ENCODE measurements around the gene SWAP70. TPM values are rescaled to one million over a fixed set of nuclear protein-coding genes. Genes with fewer than 3 reads are reported as not detected.

Gene SWAP70
- total RNA-seq, 1 experiment from 2014 or later = 19.9 TPM

GRCh38 chr11:9755561-9756185, 91.8 kb downstream of the SWAP70 start:
- peaks cover 34% of the 10 kb centered on the region for H3K36me3 Mint-ChIP-seq (ENCODE audit: insufficient read depth, unreplicated experiment)
- H3K27ac Mint-ChIP-seq (ENCODE audit: unreplicated experiment) = no peak overlapping the region
- no TSS peak for BruUV-seq (replicated peaks)
- DNase-seq = no peak
- H3K4me1 Mint-ChIP-seq (ENCODE audit: low read depth, unreplicated experiment) = peaks cover 23% of the 10 kb centered on the region
- no peak for TF ChIP-seq CTCF (IDR thresholded peaks at IDR 0.05; ENCODE audit: unreplicated experiment)
- no peaks in the 10 kb centered on the region for H3K27me3 Mint-ChIP-seq (ENCODE audit: unreplicated experiment)
- intact Hi-C loops (cut with micrococcal nuclease; ENCODE audit: unreplicated experiment) = loop anchor here (5.0 kb wide), 1 partner anchor 612 kb away; no protein-coding TSS in a partner anchor
- no peak overlapping the region for H3K4me3 Mint-ChIP-seq (ENCODE audit: low read depth, unreplicated experiment)
- CTCF ChIA-PET = interaction anchor here (0.6 kb wide), 1 partner anchor 157 kb away, joined by 3 read pairs; no protein-coding TSS in a partner anchor
- H3K9me3 Mint-ChIP-seq (ENCODE audit: low read depth, unreplicated experiment) = no peaks in the 10 kb centered on the region

GRCh38 chr11:9756461-9756860, 92.6 kb downstream of the SWAP70 start:
- H3K4me3 Mint-ChIP-seq (ENCODE audit: low read depth, unreplicated experiment) = no peak overlapping the region
- CTCF ChIA-PET = no interaction called here
- no peak for TF ChIP-seq CTCF (IDR thresholded peaks at IDR 0.05; ENCODE audit: unreplicated experiment)
- H3K27ac Mint-ChIP-seq (ENCODE audit: unreplicated experiment) = no peak overlapping the region
- H3K4me1 Mint-ChIP-seq (ENCODE audit: low read depth, unreplicated experiment) = peaks cover 21% of the 10 kb centered on the region
- no peaks in the 10 kb centered on the region for H3K27me3 Mint-ChIP-seq (ENCODE audit: unreplicated experiment)
- H3K36me3 Mint-ChIP-seq (ENCODE audit: insufficient read depth, unreplicated experiment) = peaks cover 33% of the 10 kb centered on the region
- no peak for DNase-seq
- intact Hi-C loops (cut with micrococcal nuclease; ENCODE audit: unreplicated experiment) = loop anchor here (5.0 kb wide), 1 partner anchor 611 kb away; no protein-coding TSS in a partner anchor
- no peaks in the 10 kb centered on the region for H3K9me3 Mint-ChIP-seq (ENCODE audit: low read depth, unreplicated experiment)
- no TSS peak for BruUV-seq (replicated peaks)

GRCh38 chr11:9756878-9757277, 93.0 kb downstream of the SWAP70 start:
- Mint-ChIP-seq H3K4me3 (ENCODE audit: low read depth, unreplicated experiment) (no peak overlapping the region), H3K27ac (ENCODE audit: unreplicated experiment) (no peak overlapping the region), H3K36me3 (ENCODE audit: insufficient read depth, unreplicated experiment) (peaks cover 33% of the 10 kb centered on the region), H3K9me3 (ENCODE audit: low read depth, unreplicated experiment) (no peaks in the 10 kb centered on the region), H3K4me1 (ENCODE audit: low read depth, unreplicated experiment) (peaks cover 21% of the 10 kb centered on the region), H3K27me3 (ENCODE audit: unreplicated experiment) (no peaks in the 10 kb centered on the region)
- BruUV-seq (replicated peaks) = no TSS peak
- no peak for TF ChIP-seq CTCF (IDR thresholded peaks at IDR 0.05; ENCODE audit: unreplicated experiment)
- CTCF ChIA-PET = no interaction called here
- intact Hi-C loops (cut with micrococcal nuclease; ENCODE audit: unreplicated experiment) = loop anchor here (5.0 kb wide), 1 partner anchor 610 kb away; no protein-coding TSS in a partner anchor
- no peak for DNase-seq

GRCh38 chr11:9757809-9758636, 94.1 kb downstream of the SWAP70 start:
- peak; percentile 87 for DNase-seq
- Mint-ChIP-seq H3K4me3 (ENCODE audit: low read depth, unreplicated experiment) (peak overlapping the region; percentile 81), H3K9me3 (ENCODE audit: low read depth, unreplicated experiment) (no peaks in the 10 kb centered on the region), H3K4me1 (ENCODE audit: low read depth, unreplicated experiment) (peaks cover 21% of the 10 kb centered on the region), H3K36me3 (ENCODE audit: insufficient read depth, unreplicated experiment) (peaks cover 33% of the 10 kb centered on the region), H3K27me3 (ENCODE audit: unreplicated experiment) (no peaks in the 10 kb centered on the region), H3K27ac (ENCODE audit: unreplicated experiment) (peak overlapping the region; percentile 95)
- intact Hi-C loops (cut with micrococcal nuclease; ENCODE audit: unreplicated experiment) = loop anchor here (2.0 to 5.0 kb wide), 4 partner anchors 215 to 609 kb away; no protein-coding TSS in a partner anchor
- TF ChIP-seq CTCF (IDR thresholded peaks at IDR 0.05; ENCODE audit: unreplicated experiment) = peak; percentile 88
- no TSS peak for BruUV-seq (replicated peaks)
- CTCF ChIA-PET = interaction anchor here (0.6 to 1.2 kb wide), 2 partner anchors 127 to 215 kb away, joined by 3 to 5 read pairs; no protein-coding TSS in a partner anchor
